Endothelial cell (in vitro differentiated cells): Measurements from ENCODE around the gene KRT37. TPM values are rescaled to one million over a fixed set of nuclear protein-coding genes. Genes with fewer than 3 reads are reported as not detected.
"Not testable (repeated sequence)": the region's sequence is repeated elsewhere in the genome, so short reads cannot be mapped to it uniquely, and the experiment has no call there.

ENCODE experiments used
- DNase-seq: peaks from one replicate; pipeline ENCODE4 v3.0.0; 2021; ENCODE audit warnings: low spot score
- H3K27ac Mint-ChIP-seq: one replicate; pipeline ENCODE4 v1.8.0; 2021; ENCODE audit warnings: mixed read lengths, inconsistent platforms; ENCODE audit not compliant: unreplicated experiment
- H3K27me3 Mint-ChIP-seq: one replicate; pipeline ENCODE4 v1.8.0; 2021; ENCODE audit warnings: mild to moderate bottlenecking, moderate library complexity, mixed read lengths, inconsistent platforms; ENCODE audit not compliant: unreplicated experiment
- H3K36me3 Mint-ChIP-seq: one replicate; pipeline ENCODE4 v1.8.0; 2021; ENCODE audit warnings: mild to moderate bottlenecking, low read depth, mixed read lengths, inconsistent platforms; ENCODE audit not compliant: unreplicated experiment
- H3K4me1 Mint-ChIP-seq: one replicate; pipeline ENCODE4 v1.8.0; 2021; ENCODE audit warnings: mild to moderate bottlenecking, mixed read lengths, inconsistent platforms; ENCODE audit not compliant: unreplicated experiment
- H3K4me3 Mint-ChIP-seq: one replicate; pipeline ENCODE4 v1.8.0; 2021; ENCODE audit warnings: mild to moderate bottlenecking, mixed read lengths, inconsistent platforms; ENCODE audit not compliant: unreplicated experiment
- H3K9me3 Mint-ChIP-seq: one replicate; pipeline ENCODE4 v1.8.0; 2021; ENCODE audit warnings: mixed read lengths, inconsistent platforms; ENCODE audit not compliant: unreplicated experiment
- total RNA-seq: library from RNA; stranded (reverse); fragmentation: NEBNext Ultra II Directional; extraction: Animal tissue kit (Norgen Biotek cat#: 25700); gene quantifications from one replicate; pipeline ENCODE4 v1.2.1, GENCODE V29; 2021; ENCODE audit not compliant: unreplicated experiment
- TF ChIP-seq, protein P1 (sequence below): fragments of 200-600 bp; sonication (generic); IDR thresholded peaks from one replicate; pipeline ENCODE4 v1.5.0; 2021; ENCODE audit warnings: antibody characterized with exemption; ENCODE audit not compliant: unreplicated experiment

KRT37 gene
- total RNA-seq, 1 donor from 2014 or later, result not detected

DNA sequence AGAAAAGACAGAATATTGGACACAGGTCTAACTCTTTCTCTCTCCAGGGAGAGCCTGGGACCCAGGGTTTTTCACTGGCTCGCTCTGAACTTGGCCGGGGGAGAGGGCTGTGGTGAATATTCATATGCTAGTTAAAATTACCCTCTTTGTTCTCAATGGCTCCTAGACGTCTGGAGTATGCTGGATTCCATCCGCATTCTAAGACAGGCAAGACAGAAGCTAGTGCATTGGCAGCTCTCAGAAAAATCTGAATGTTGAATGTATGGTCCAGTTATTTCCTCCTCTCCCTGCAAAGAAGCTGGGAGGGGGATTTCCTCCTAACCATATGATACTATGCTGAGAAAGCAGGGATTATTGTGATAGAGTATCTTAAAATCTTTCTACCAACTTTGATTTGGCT, 36.7 kb downstream of the KRT37 start:
- no peak overlapping the region for H3K27ac Mint-ChIP-seq
- peaks cover 2% of the 10 kb centered on the region for H3K27me3 Mint-ChIP-seq
- no peak for DNase-seq
- no peak overlapping the region for H3K4me3 Mint-ChIP-seq
- TF ChIP-seq, protein P1, sequence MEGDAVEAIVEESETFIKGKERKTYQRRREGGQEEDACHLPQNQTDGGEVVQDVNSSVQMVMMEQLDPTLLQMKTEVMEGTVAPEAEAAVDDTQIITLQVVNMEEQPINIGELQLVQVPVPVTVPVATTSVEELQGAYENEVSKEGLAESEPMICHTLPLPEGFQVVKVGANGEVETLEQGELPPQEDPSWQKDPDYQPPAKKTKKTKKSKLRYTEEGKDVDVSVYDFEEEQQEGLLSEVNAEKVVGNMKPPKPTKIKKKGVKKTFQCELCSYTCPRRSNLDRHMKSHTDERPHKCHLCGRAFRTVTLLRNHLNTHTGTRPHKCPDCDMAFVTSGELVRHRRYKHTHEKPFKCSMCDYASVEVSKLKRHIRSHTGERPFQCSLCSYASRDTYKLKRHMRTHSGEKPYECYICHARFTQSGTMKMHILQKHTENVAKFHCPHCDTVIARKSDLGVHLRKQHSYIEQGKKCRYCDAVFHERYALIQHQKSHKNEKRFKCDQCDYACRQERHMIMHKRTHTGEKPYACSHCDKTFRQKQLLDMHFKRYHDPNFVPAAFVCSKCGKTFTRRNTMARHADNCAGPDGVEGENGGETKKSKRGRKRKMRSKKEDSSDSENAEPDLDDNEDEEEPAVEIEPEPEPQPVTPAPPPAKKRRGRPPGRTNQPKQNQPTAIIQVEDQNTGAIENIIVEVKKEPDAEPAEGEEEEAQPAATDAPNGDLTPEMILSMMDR, result no peak
- H3K36me3 Mint-ChIP-seq, result no peaks in the 10 kb centered on the region
- no peaks in the 10 kb centered on the region for H3K9me3 Mint-ChIP-seq
- H3K4me1 Mint-ChIP-seq, result no peaks in the 10 kb centered on the region

DNA sequence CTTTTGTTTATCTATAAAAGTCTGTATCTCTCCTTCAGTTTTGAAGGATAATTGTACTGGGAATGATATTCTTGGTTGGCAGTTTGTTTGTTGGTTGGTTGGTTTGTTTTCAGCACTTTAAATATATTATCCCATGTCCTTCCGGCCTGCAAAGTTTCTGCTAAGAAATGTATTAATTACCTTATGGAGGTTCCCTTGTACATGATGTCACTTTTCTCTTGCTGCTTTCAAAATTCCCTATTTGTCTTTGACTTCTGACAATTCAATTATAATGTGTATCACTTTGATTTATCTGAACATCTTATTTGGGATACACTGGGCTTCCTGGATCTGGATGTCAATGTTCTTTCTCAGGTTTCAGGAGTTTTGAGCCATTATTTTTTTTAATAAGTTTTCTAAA, 38.2 kb downstream of the KRT37 start:
- DNase-seq, result no peak
- Mint-ChIP-seq H3K4me3 (no peak overlapping the region), H3K9me3 (no peaks in the 10 kb centered on the region), H3K27ac (no peak overlapping the region), H3K27me3 (no peaks in the 10 kb centered on the region), H3K4me1 (no peaks in the 10 kb centered on the region), H3K36me3 (no peaks in the 10 kb centered on the region)
- TF ChIP-seq, protein P1, result no peak

DNA sequence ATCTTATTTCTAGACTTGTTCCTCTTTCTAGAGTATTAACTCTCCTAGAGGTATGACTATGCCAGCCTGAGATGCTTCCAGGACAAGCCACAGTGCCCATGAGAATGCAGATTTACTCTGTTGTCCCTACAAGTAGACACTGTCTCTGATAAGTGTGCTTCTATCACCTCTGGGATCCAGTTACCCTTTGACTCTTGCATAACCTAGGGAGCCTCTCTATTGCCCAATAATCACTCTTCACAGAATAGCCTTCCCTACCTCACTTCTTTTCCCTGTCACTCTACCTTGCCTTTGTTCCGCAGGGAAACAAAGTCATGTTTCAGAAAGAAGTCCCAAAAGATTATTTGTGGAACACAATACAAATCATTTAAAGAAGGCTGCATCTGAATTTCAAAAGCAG, 40.7 kb downstream of the KRT37 start:
- TF ChIP-seq, protein P1, result no peak
- Mint-ChIP-seq H3K27ac (no peak overlapping the region), H3K4me3 (no peak overlapping the region), H3K36me3 (no peaks in the 10 kb centered on the region), H3K4me1 (peaks cover 2% of the 10 kb centered on the region), H3K9me3 (no peaks in the 10 kb centered on the region), H3K27me3 (peaks cover 4% of the 10 kb centered on the region)
- DNase-seq, result no peak

DNA sequence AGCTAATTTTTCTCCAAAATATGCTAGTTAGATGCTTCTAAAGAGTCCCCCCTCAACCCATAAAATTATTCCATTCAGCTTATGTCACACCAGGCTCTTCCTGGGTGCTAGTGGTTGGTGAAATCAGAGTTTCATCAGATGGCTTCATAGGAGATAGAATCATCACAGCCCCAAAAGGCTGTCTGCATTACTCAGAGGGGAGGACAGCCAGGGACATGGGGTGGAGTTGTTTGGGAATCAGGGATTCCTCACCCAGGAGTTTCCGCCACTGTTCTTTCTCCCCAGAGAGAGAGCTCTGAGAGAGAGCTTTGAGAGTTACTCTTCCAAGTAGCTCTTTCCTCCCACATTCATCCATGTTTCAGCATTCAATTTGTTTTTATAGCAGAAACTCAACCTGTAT, 42.0 kb downstream of the KRT37 start:
- Mint-ChIP-seq H3K27me3 (peaks cover 4% of the 10 kb centered on the region), H3K27ac (no peak overlapping the region), H3K36me3 (no peaks in the 10 kb centered on the region), H3K4me3 (no peak overlapping the region), H3K9me3 (no peaks in the 10 kb centered on the region), H3K4me1 (peaks cover 15% of the 10 kb centered on the region)
- TF ChIP-seq, protein P1, result no peak
- DNase-seq, result no peak

DNA sequence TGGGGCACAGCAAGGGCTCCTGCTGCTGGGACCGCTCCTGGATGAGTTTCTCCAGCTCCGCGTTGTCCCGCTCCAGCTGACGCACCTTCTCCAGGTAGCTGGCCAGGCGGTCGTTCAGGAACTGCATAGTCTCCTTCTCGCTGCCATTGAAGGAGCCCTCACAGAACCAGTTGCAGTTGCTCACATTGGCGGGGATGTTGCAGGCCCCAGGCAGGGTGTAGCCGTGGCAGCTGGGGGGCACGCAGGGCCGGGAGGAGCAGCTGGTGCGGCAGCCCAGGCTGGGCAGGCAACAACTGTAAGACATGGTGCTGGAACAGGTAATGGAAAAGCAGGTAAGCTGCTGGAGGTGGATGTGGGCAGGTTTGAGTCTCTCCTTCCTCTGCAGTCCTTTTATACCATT, 42.4 kb downstream of the KRT37 start, which contains the start of gene KRT34:
KRT34 (minus strand) TSS at position 364 of the 400 bp plus-strand sequence; CDS start at position 304, 60 bp downstream.
- H3K4me3 Mint-ChIP-seq, DNase-seq, H3K27me3 Mint-ChIP-seq, H3K36me3 Mint-ChIP-seq, H3K9me3 Mint-ChIP-seq, H3K27ac Mint-ChIP-seq: not testable (repeated sequence)
- H3K4me1 Mint-ChIP-seq, result peaks cover 20% of the 10 kb centered on the region

DNA sequence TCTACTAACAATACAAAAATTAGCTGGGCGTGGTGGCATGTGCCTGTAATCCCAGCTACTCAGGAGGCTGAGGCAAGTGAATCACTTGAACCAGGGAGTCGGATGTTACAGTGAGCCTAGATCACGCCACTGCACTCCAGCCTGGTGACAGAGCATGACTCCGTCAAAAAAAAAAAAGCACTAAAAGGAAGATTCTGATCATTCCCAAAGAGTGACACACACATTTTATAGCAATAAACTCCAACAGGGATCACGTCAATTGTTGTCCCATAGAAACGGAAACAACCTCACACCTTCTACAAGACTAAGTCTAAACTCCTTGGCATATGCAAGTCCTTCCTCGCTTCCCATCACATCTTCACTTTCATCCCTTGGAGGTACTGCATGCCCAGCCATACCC, 44.3 kb downstream of the KRT37 start:
- peaks cover 24% of the 10 kb centered on the region for H3K4me1 Mint-ChIP-seq
- H3K9me3 Mint-ChIP-seq, H3K36me3 Mint-ChIP-seq, DNase-seq, H3K27ac Mint-ChIP-seq, H3K4me3 Mint-ChIP-seq, H3K27me3 Mint-ChIP-seq: not testable (repeated sequence)
